ENCODE data around the gene RMDN2. TPM values are rescaled to one million over a fixed set of nuclear protein-coding genes. Genes with fewer than 3 reads are reported as not detected.

The RMDN2 gene
- total and polyA plus RNA-seq, 10 of the 15 experiments (the other 5 are each of a cell fraction or from before 2014, with no cell fraction given), result 2.6 to 12.4 (median 9.2) TPM

- TF ChIP-seq ZNF687 (IDR thresholded peaks at IDR 0.05), result peak; percentile 54
- TF ChIP-seq BHLHE40 (IDR thresholded peaks at IDR 0.05; ENCODE audit: borderline replicate concordance in 1 of 2, low read depth in 2 of 2, low read length in 1 of 2), result peak in 1 of 2 experiments; percentile 43; a peak in 1 of 4 replicates
- peak; percentile 81 for TF ChIP-seq EED (IDR thresholded peaks at IDR 0.05; ENCODE audit: low read depth)
- TF ChIP-seq CBX3 (IDR thresholded peaks at IDR 0.05; ENCODE audit: borderline replicate concordance, low read depth), result no peak
- peak; percentile 48 for TF ChIP-seq CREB1 (IDR thresholded peaks at IDR 0.05; ENCODE audit: low read depth)
- peak; percentile 79 for TF ChIP-seq E4F1 (IDR thresholded peaks at IDR 0.05; ENCODE audit: borderline replicate concordance, partially characterized antibody)
- peak; percentile 45; the same call in 1 of the 2 replicates for TF ChIP-seq SPI1 (IDR thresholded peaks at IDR 0.05; ENCODE audit: borderline replicate concordance, insufficient read depth, low read depth, low read length)
- peak; percentile 95 for TF ChIP-seq PML (IDR thresholded peaks at IDR 0.05; ENCODE audit: low read length)
- TF ChIP-seq HDAC2 (IDR thresholded peaks at IDR 0.05), result 0 out of 2 replicates have a peak, but pooled peaks have one; percentile 38
- no peak for TF ChIP-seq SREBF2 (IDR thresholded peaks at IDR 0.05; ENCODE audit: low read length)
- no peak for TF ChIP-seq CUX1 (IDR thresholded peaks at IDR 0.05; ENCODE audit: insufficient replicate concordance, low read depth, low read length)
- peak; percentile 81; the same call in 1 of the 2 replicates for TF ChIP-seq TAF1 (IDR thresholded peaks at IDR 0.05; ENCODE audit: borderline replicate concordance, low read depth, low read length)
- TF ChIP-seq KAT2A (conservative IDR thresholded peaks at IDR 0.05; ENCODE audit: control insufficient read depth, low read depth, low read length), result no peak
- 0 out of 2 replicates have a peak, but pooled peaks have one; percentile 23 for TF ChIP-seq MXI1 (IDR thresholded peaks at IDR 0.05; ENCODE audit: low read depth, low read length)
- TF ChIP-seq LARP7 (IDR thresholded peaks at IDR 0.05), result peak; percentile 73
Observed at GRCh38 chr2:37925063-37925897, at the start of gene RMDN2 (continued).
